ENCODE data around the gene WDFY2.

WDFY2 gene

GRCh38 chr13:51721496-51721895, 137.2 kb downstream of the WDFY2 start:
- DNase-seq, result no peak

DNA sequence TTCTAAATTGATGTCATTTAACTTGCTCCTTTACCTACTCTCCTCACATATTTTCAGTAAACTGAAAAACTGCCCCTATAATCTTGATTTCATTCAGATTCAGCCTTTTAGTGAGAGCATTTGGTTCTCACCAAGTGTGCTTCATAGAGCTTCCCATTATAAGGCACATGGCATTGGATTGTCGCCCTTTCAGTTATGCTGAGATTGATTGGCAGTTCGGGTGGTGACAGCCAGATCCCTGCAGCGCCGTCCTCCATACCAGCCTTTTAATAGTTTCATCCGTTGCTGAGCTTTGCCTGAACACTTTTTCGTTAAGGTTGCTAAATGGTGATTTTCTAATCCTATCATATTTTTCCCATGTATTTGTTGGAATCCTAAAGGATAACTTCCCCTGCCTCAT, 139.3 kb downstream of the WDFY2 start:
- DNase-seq, result no peak

DNA sequence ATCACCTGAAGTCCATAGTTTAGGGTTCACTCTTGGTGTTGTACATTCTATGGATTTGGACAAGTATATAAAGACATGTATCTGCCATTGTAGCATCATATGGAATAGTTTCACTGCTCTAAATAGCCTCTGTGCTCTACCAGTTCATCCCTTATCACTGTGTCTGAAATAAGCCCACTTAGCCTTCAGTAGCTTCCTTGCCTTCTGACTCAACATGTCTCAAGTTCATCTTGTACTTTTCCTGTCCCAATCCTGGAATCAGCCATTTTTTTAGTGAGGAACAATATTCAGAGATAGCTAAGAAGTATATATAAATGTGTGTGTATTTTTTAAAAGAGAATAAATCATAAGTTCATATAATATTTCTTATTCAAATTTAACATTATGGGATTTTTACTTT, 140.5 kb downstream of the WDFY2 start:
- DNase-seq, result no peak

- no peak for DNase-seq
These were observed 142.4 kb downstream of the WDFY2 start for GRCh38 chr13:51726446-51727193.

- no peak for DNase-seq
These were observed 143.5 kb downstream of the WDFY2 start for GRCh38 chr13:51727634-51728274.

DNA sequence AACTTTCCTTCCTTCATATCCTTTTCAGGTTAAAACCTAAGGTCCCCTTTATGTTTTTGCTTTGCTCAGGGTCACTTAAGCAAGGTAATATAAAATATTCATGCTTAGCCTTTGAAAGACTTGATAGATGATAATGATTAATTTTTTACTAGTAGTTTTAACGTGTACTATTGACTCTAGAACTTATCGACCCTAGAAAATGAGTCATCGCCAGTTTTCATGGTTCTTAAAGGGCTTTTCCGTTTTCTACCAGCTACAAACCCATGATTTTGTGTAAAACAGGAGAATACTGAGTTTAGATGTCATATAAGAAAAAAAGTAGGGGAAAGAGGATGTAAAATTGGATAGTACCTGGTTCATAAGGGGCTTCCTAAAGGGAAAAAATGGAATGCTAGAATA, 144.0 kb downstream of the WDFY2 start:
- DNase-seq, result no peak

DNA sequence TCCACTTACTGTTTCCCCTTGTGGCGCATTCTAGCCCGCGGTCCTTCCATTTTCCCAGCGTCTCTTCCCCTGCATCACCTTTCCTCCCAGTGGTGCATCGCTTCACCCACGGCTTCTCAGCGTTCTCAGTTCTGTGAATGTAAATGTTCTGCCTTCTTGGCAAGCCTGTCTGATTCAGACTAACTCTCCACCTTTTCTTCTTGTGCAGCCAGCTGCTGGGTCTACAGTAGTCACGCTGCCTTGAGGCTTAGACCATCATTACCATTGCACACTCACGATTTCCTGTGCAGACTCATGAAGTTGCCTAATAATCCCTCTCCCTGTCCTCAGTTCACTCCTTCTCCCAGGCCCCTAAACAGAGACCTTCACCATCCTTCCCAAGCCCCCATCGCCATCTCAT, 144.7 kb downstream of the WDFY2 start:
- DNase-seq, result no peak

- DNase-seq, result no peak
These were observed 145.7 kb downstream of the WDFY2 start for GRCh38 chr13:51729866-51730553.

- no peak for DNase-seq
These were observed 146.7 kb downstream of the WDFY2 start for GRCh38 chr13:51730927-51731326.

GRCh38 chr13:51731759-51732158, 147.5 kb downstream of the WDFY2 start:
- DNase-seq, result no peak

DNA sequence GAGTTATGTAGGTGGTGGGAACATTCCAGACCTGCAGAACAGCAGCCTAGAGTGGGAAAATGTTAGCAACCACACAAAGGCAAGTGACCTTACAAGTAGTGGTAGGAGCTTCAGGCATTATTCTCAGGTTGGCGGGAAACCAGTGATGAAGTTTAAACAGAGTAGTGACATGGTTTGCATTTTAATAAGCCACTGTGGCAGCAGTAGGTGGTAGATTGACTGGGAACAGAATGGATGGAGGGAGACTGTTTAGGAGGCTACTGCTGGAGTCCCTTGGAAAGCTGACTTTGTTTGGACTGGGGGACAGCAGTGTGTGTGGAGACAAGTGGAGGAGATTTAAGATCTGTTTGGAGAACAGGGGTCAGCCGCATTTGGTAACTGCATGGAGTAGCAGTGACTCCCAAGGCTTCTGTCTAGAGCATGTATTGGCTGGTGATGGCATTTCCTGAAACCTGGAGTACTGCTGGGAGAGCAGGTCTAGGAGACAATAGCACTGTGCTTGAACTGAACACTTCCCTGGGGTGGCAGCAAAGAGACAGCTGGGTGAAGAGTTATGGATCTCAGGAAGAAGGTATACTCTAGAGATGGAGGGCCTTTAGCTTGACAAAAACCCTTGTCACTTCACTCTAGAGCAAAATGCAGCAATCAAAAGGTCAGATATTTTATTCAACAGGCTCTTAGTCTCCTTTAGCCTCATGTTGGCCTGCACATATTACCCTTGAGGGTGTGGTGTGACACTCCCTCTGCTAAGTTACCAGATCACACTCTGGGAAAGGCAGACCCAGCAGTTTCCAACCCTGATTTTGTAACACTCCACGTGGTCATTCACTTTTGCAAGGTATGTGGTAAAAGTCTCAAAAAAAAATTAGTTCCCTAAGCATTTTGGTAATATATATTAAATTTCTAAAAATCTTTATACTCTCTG, 149.4 kb downstream of the WDFY2 start:
- DNase-seq, result peak; percentile 9

DNA sequence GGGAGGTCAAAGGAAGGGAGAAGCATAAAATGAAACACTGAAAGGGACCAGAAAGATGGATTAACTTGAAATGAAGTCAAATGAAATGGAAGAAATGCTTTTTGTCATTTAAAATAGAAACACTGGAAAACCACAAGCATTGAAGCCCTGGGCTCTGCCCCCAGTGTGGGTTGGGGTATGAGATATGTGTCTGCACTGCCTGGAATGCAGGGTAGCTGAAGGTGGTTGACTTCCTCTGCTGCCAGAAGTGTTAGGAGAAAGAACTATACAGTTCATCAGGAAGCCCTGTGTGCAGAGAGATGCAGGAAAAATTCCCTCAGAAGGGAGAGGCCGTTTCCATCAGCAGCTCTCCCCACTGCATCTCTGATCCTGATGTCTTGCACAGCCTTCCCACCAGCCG, 150.5 kb downstream of the WDFY2 start:
- DNase-seq, result peak; percentile 20

- no peak for DNase-seq
These were observed 153.3 kb downstream of the WDFY2 start for GRCh38 chr13:51737609-51738008.

GRCh38 chr13:51738226-51738905, 154.1 kb downstream of the WDFY2 start:
- DNase-seq, result no peak

GRCh38 chr13:51739027-51739764, 154.9 kb downstream of the WDFY2 start:
- DNase-seq, result no peak

- DNase-seq, result no peak
These were observed 156.4 kb downstream of the WDFY2 start for GRCh38 chr13:51740698-51741097.

- no peak for DNase-seq
These were observed 157.8 kb downstream of the WDFY2 start for GRCh38 chr13:51742031-51742430.

GRCh38 chr13:51742611-51743010, 158.3 kb downstream of the WDFY2 start:
- DNase-seq, result no peak

GRCh38 chr13:51745243-51745642, 161.0 kb downstream of the WDFY2 start:
- DNase-seq, result no peak

DNA sequence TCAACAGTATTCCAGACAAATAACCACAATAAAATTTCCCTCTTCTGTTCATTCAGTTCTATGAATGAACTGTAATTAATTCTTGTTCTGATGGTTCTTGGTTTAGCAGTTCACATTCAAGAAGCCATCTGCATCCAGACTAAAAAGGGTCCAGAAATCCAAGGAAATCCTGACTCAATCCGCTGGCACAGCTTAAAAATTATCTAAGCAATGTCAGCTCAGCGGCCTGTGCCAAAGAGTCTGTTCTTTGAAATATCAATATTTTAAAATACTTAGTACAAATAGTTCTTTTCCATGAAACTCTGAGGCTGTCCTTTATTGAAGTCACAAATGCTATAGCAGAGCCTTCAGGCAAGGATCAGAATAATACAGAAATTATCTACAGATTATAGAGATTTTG, 162.5 kb downstream of the WDFY2 start:
- no peak for DNase-seq

Measured in kidney glomerular epithelial cell (primary cell).